Bronchial epithelial cell (primary cell): Measurements from ENCODE around the gene CHID1. TPM values are rescaled to one million over a fixed set of nuclear protein-coding genes. Genes with fewer than 3 reads are reported as not detected.

ENCODE experiments used
- DNase-seq: peaks from one replicate; pipeline ENCODE4 v3.0.0-alpha.2; 2010; ENCODE audit warnings: low read depth
- FAIRE-seq: peaks from 2 replicates; lab custom pipeline; 2011; peaks lifted over from hg19 to GRCh38; lab: Jason Lieb, UNC
- H3K27me3 ChIP-seq: 2 replicates; pipeline ENCODE4 v1.5.1; 2011; ENCODE audit warnings: low read length; ENCODE audit not compliant: control insufficient read depth, insufficient read depth
- H3K36me3 ChIP-seq: 2 replicates; pipeline ENCODE4 v1.5.1; 2011; ENCODE audit warnings: low read length; ENCODE audit not compliant: control insufficient read depth, insufficient read depth
- H3K4me3 ChIP-seq: 2 replicates; pipeline ENCODE4 v1.5.1; 2011; ENCODE audit warnings: mild to moderate bottlenecking, low read depth, low read length, control low read depth
- CTCF ChIP-seq: IDR thresholded peaks from 2 replicates; pipeline ENCODE4 v1.5.1; 2011; ENCODE audit warnings: mild to moderate bottlenecking, moderate library complexity, low read length, control low read depth, inconsistent platforms; ENCODE audit not compliant: insufficient read depth, severe bottlenecking
- total RNA-seq: library from RNA; depleted of rRNA; stranded (reverse); fragments of >200 nt; gene quantifications from 2 replicates; pipeline ENCODE4 v1.2.1, GENCODE V29; 2014

The CHID1 gene
- total RNA-seq, 1 donor from 2014 or later, result 42.6 TPM

GRCh38 chr11:929405-929804 is 18.8 kb upstream of the CHID1 start:
- no peak for DNase-seq
- no peak for TF ChIP-seq CTCF
- FAIRE-seq, result no peak
- H3K36me3 ChIP-seq, result peaks cover 2% of the 10 kb centered on the region
- no peaks in the 10 kb centered on the region for H3K27me3 ChIP-seq
- no peak overlapping the region for H3K4me3 ChIP-seq

GRCh38 chr11:928786-929185 is 18.2 kb upstream of the CHID1 start:
- TF ChIP-seq CTCF, result no peak
- FAIRE-seq (no peak), DNase-seq (no peak)
- Histone ChIP-seq H3K27me3 (no peaks in the 10 kb centered on the region), H3K36me3 (peaks cover 2% of the 10 kb centered on the region), H3K4me3 (no peak overlapping the region)

GRCh38 chr11:927871-928270 is 17.3 kb upstream of the CHID1 start:
- FAIRE-seq (no peak), DNase-seq (no peak)
- peaks cover 2% of the 10 kb centered on the region for H3K36me3 ChIP-seq
- no peaks in the 10 kb centered on the region for H3K27me3 ChIP-seq
- TF ChIP-seq CTCF, result no peak
- no peak overlapping the region for H3K4me3 ChIP-seq

GRCh38 chr11:926341-926916 is 15.8 kb upstream of the CHID1 start:
- FAIRE-seq (peak; percentile 89), DNase-seq (peak; percentile 65)
- Histone ChIP-seq H3K36me3 (peaks cover 2% of the 10 kb centered on the region), H3K4me3 (peak overlapping the region; percentile 65), H3K27me3 (no peaks in the 10 kb centered on the region)
- no peak for TF ChIP-seq CTCF

- Histone ChIP-seq H3K27me3 (no peaks in the 10 kb centered on the region), H3K4me3 (peak within 1 kb of the TSS; percentile 65), H3K36me3 (peaks cover 2% of the 10 kb centered on the region)
- FAIRE-seq (no peak), DNase-seq (peak; percentile 62)
- peak; percentile 69 for TF ChIP-seq CTCF
These were observed 15.1 kb upstream of the CHID1 start, which contains the start of gene AP2A2 for GRCh38 chr11:925496-926301. Gene AP2A2 (plus strand): TSS chr11:925870. CDS start chr11:926022, 152 bp downstream.
